CMK (cell line): ENCODE data around the gene CACNA2D3.
"Not testable (repeated sequence)": the region's sequence is repeated elsewhere in the genome, so short reads cannot be mapped to it uniquely, and the experiment has no call there.

Experiments used
- DNase-seq: peaks from one replicate; pipeline ENCODE4 v3.0.0-alpha.2; 2010; ENCODE audit warnings: low read depth

The CACNA2D3 gene

GRCh38 chr3:54966979-54967378 is 844.6 kb downstream of the CACNA2D3 start:
- DNase-seq = no peak

DNA sequence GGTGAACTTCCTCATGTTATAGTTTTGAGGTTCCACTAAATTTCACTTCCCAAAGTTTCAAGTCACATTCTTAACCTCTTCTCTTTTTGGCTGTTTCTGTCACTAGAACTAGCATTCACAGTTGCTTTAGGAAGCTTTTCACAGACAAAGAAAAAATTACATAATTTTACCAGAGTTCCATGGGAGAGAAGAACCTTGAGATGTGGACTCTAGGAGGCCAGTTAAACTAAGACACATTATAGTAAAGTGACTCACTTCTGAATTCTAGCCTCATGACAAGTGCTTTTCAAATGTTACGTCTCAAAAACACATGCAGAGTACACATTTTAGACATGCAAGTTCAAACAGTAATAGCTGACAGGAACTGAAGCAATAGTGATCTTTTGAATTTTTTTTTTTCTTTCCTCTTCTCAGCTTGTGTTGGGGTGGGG is 845.4 kb downstream of the CACNA2D3 start:
- no peak for DNase-seq

DNA sequence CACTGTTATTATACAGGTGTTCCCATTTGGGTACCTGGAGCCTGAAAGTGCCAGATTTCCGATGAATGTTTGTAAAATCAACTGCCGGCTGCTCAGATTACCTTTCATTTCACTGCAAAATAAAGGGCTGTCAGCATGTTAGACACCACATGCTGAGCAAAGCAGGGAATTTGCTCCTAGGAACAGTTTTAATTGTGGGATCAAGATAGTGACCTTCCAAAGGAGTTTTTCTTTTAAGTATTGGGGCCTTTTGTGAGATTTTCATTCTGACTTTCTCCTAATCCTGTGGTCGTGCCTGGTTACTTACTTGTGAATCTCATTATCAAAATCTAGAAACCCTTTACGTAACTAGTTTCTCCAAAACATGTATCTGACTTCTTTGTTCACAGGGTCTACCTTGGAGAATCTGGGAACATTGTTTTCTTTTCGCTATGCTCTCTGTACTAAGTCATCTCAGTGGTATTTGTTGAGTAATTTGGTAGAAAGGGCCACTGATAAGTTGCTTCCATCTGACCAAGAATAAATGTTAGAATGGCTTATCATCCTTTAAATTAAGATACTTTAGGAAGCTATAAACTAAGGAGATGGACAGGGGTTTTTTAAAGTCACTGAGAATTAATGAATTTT is 846.3 kb downstream of the CACNA2D3 start:
- DNase-seq = no peak

GRCh38 chr3:54969652-54970051 is 847.3 kb downstream of the CACNA2D3 start:
- no peak for DNase-seq

DNA sequence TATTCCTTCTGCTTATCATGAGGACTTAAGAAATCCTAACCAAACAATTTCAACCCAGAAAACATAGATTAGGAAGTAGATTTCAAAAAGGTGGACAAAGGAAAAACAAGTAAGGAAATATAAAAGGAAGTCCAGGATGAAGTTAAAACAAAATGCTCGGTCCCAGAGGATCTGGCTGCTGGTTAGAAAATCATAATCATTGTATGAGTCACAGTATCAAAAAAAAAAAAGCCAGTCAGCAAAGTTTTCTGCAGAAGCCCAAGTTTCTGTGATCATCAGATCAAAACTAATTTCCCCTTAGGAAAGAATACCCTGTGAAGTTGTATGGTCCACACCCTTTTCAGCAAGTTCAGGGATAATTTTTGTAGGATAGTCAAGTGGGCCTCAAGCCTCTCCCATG is 848.5 kb downstream of the CACNA2D3 start:
- DNase-seq = no peak

DNA sequence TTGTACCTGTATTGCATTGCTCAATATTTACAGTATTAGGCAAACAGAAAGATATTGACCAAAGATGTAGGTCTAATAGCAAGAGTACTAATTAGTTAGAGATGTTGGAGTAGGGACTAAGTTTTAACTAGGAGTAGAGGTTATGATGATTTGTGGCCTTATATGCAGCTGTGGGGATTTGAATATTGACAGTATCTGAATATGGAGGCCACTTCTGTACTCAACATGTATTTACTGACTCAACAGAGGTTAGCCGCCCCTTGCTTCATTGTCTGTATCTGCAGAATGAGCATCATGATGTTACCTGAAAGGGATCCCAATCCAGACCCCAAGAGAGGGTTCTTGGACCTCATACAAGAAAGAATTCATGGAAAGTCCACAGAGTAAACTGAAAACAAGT is 855.1 kb downstream of the CACNA2D3 start:
- no peak for DNase-seq

DNA sequence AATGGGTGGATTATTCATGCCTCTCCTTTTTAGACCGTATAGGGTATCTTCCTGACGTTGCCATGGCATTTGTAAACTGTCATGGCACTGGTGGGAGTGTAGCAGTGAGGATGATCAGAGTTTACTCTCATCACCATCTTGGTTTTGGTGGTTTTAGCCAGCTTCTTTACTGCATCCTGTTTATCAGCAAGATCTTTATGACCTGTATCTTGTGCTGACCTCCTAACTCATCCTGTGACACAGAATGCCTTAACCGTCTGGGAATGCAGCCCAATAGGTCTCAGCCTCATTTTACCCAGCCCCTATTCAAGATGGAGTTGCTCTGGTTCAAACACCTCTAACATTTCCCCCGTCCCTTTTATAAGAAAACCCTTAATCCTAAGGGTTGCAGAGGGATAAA is 855.6 kb downstream of the CACNA2D3 start:
- not testable (repeated sequence) for DNase-seq

DNA sequence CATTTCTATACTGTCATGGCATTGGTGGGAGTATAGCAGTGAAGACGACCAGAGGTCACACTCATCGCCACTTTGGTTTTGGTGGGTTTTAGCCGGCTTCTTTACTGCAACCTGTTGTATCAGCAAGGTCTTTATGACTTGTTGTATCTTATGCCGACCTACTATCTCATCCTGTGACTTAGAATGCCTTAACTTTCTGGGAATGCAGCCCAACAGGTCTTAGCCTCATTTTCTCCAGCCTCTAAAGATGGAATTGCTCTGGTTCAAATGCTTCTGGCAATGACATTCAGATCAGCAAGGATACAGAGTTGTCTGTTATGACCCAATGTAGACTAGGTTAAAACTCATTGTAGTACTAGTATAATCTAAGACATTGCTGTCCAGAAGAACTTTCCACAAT is 860.5 kb downstream of the CACNA2D3 start:
- DNase-seq = no peak

DNA sequence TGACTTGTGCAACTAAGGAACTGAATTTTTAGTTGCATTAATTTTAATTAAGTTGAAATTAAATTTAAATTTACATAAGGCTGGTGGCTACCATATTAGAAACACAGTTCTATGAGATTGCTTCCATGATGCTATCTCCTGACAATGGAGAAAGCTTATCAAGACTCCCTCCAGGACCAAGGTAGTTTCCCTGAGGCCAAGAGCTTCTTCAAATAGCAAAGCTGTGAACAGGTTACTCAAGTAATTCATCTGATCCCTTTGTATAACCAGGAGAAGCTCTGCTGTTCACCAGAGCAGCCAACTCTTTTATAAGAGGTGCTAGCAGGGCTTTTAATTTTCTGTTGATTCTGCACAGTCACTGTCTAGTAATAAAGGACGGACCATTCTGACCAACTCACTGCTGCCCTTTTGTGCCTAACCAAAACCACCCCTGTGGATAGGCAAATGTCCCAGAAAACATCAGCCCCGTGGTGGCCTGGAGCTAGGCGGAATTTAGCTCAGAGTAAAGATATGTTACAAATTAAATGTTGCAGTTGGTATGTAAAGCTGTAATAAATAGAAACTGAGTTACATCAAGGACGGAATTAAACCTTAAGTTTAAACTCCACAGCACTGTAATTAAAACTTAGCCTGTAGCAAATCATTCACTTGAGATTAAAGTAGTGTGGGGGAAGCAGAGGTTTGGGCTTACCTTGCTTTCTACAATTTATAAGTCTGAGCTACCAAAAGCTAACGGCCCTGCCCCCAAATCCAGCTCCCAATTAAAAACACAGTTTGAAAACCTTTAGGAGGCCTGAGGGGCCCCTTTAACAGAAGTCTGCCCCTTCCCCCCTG is 861.1 kb downstream of the CACNA2D3 start:
- no peak for DNase-seq

DNA sequence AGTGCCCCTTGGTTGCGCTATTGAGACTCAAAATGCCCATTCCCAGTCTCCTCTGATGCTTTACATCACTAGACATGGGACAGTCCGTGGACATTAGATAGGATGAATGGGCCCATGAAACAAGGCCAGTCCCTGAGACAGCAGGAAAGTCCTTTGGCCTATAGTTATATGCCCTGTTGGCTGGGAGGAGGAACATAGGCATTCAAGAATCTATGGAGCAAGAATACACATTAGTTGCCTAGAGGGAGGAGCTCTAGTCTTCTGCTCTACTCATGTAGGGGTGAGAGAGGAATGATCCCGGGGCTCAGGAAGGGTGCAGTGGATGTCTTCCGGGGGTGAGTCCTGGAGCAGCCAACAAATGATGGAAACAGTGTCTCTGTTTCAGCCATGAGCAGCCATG is 863.5 kb downstream of the CACNA2D3 start:
- no peak for DNase-seq

DNA sequence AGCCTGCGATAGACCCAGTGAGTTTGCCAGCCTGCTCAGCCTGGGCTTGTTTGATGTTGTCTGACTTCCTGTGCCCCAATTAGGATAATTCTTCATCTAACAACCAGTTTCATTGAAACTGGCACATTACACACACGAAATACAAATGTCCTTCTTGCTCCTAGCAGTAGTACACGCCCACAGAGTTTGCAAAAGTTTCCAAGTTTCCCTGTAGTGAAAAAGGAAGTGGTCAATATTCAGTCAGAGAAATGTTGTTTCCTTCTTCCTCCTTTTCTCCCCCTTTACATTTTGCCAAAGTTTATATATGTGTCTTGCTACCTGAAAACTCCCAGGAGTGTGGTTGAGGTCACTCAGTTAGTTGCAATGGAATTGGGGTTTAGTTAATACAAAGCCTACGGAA is 863.9 kb downstream of the CACNA2D3 start:
- DNase-seq = no peak

GRCh38 chr3:54987719-54988118 is 865.4 kb downstream of the CACNA2D3 start:
- no peak for DNase-seq

DNA sequence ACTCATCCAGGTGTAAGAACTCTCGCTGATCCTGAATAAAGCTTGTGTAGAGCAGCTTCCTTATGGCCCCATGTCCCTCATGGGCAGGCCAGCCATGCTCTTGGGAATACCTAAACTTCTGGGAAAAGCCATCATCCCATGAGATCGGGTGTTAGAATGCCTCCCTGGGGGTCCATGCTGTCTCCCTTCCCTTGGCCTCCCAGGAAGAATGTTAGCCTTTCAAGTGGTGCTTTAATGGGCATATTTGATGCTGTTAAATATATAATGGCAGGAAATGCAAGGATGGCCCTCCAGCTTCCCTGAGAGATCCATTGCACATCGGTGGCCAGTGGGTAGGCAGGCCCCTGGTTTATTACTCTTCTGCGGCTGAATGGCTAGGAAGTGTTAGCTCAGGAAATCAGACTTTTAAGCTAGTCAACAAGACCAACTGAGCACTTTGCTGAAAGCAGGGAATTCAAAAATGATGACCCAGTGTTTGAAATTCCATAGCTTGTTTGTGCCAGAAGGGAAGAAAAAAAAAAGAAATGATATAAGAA is 866.0 kb downstream of the CACNA2D3 start:
- DNase-seq = no peak

GRCh38 chr3:54988838-54989630 is 866.7 kb downstream of the CACNA2D3 start:
- DNase-seq = no peak

DNA sequence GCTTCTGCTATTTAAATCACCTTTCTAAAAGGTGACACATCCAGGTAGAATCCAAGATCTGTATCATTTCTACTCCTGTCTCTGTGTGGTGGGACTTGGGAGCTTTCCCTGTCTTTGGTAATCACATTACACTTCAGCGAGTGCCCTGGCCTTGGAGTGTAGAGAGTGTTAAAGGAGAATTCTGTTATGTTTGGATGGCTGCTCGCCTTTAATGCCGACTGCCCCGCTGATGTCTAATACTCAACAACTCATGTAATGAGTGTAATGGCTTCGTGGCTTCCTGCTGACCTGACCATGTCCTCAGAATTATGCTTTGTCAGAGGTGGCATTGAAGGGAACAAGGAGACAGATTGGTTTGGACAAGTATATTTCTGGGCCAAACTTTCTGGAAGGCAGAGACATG is 871.8 kb downstream of the CACNA2D3 start:
- no peak for DNase-seq

- DNase-seq = no peak
Observed at GRCh38 chr3:54999159-54999558, 876.8 kb downstream of the CACNA2D3 start.

GRCh38 chr3:54999811-55000210 is 877.5 kb downstream of the CACNA2D3 start:
- DNase-seq = no peak

DNA sequence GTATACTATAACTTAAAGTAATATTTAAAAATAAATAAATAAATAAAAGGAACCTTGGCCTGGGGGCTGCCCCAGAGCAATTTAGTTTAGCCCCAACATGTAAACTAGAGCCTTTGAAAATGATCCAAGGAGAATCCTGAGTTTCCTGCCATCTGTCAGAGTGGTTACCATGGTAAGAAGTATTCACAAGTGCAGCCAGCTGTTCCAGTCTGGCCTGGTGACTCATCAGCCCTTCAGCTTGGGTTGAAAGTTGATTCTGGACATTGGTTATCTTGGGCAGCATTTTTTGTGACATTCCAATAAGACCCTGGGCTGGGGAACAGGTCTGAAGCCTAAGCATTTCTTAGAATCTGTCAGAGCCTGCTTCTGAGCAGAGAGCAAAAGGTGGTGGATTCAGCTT is 878.2 kb downstream of the CACNA2D3 start:
- DNase-seq = no peak

- DNase-seq = no peak
Observed at GRCh38 chr3:55000953-55001352, 878.6 kb downstream of the CACNA2D3 start.

GRCh38 chr3:55002416-55002930 is 880.1 kb downstream of the CACNA2D3 start:
- no peak for DNase-seq

DNA sequence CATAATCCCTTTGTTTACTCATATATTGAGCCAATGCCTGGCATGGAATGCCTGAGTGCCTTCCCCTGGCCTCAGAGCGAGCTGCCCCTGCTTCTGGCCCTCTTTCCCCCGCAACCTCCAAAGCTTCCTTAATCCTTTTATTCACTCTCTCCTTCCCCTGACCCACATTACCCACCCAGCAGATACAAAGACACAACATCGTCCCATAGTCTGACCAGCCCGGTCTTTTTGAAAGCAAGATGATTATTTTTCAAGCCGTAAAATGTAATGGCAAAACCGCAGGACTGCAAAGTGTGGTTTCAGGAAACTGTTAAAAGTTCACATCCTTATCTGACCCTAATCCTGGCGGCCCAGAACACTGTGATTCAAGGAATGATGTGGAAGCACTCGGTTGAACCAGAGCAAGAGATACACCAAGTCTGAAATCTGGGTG is 883.9 kb downstream of the CACNA2D3 start:
- DNase-seq = no peak

- DNase-seq = no peak
Observed at GRCh38 chr3:55007971-55008370, 885.6 kb downstream of the CACNA2D3 start.
